Lower leg skin (tissue), 3 donors: ENCODE data around the gene CACNB2.

Source experiments
- CTCF ChIP-seq, 3 donors: fragments of 450-650 bp; IDR thresholded peaks; one replicate each; pipeline ENCODE4 v1.5.1; 2016; ENCODE audit warnings: antibody characterized with exemption in 3 of 3, mild to moderate bottlenecking in 3 of 3, moderate library complexity in 2 of 3
- POLR2A ChIP-seq, 2 donors: fragments of 450-650 bp; IDR thresholded peaks; one replicate each; pipeline ENCODE4 v1.6.1; 2016 to 2017; ENCODE audit warnings: antibody characterized with exemption in 2 of 2, mild to moderate bottlenecking in 1 of 2, moderate library complexity in 1 of 2

GRCh38 chr10:18376650-18377049, 236.4 kb downstream of the CACNB2 start:
- TF ChIP-seq CTCF (IDR thresholded peaks at IDR 0.05) (no peak), POLR2A (IDR thresholded peaks at IDR 0.05) (no peak)
